Measurements from ENCODE around the gene HNF4A. TPM values are rescaled to one million over a fixed set of nuclear protein-coding genes. Genes with fewer than 3 reads are reported as not detected.
"Not testable (repeated sequence)": the region's sequence is repeated elsewhere in the genome, so short reads cannot be mapped to it uniquely, and the experiment has no call there.

The HNF4A gene
- total RNA-seq, 2 experiments from 2014 or later = not detected

DNA sequence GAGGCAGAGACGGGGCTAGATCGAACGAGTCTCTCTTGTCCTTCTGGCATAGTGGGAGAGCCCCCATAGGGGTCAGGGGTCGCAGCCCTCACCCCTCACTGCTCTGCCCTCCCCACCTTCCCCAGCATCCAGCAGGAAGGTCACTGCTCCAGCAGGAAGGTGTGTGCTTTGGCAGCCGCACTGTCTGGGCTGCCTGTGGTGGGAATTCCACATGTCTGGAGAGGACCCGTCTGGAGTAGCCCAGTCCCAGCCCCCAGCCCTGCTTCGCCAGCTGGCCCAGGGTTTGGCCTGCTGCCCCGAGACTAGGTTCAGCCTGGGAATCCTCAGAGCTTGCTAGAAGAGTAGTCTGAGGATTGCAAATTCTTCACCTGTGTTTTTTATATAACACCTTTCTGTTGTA, 21.2 kb upstream of the HNF4A start:
- Mint-ChIP-seq H3K36me3 (no peaks in the 10 kb centered on the region), H3K4me1 (no peaks in the 10 kb centered on the region), H3K27me3 (peaks cover 10% of the 10 kb centered on the region), H3K4me3 (no peak overlapping the region), H3K27ac (no peak overlapping the region), H3K9me3 (ENCODE audit: low read depth) (no peaks in the 10 kb centered on the region)
- CTCF ChIA-PET = no interaction called here
- ATAC-seq (no peak), DNase-seq (no peak)

DNA sequence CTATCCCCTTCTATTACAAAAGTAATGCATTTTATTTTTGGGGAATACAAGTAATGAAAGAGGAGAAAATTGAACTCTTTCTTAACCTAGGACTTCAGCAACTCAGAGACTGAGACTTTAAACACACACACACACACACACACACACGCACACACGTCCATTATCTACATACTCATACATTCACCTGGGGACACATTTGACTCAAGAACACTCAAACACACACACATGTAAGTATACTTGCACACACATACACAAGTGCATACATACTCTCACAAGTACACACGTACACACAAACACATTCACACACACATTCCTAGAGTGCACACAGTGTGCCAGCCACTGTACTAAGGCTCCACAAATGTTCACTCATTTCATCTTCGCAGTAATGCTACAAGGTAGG, 20.8 kb upstream of the HNF4A start:
- no peaks in the 10 kb centered on the region for H3K9me3 Mint-ChIP-seq (ENCODE audit: low read depth)
- H3K36me3 Mint-ChIP-seq = no peaks in the 10 kb centered on the region
- ATAC-seq (no peak), DNase-seq (no peak)
- CTCF ChIA-PET = no interaction called here
- no peak overlapping the region for H3K4me3 Mint-ChIP-seq
- H3K4me1 Mint-ChIP-seq = no peaks in the 10 kb centered on the region
- H3K27ac Mint-ChIP-seq = no peak overlapping the region
- H3K27me3 Mint-ChIP-seq = peaks cover 10% of the 10 kb centered on the region

DNA sequence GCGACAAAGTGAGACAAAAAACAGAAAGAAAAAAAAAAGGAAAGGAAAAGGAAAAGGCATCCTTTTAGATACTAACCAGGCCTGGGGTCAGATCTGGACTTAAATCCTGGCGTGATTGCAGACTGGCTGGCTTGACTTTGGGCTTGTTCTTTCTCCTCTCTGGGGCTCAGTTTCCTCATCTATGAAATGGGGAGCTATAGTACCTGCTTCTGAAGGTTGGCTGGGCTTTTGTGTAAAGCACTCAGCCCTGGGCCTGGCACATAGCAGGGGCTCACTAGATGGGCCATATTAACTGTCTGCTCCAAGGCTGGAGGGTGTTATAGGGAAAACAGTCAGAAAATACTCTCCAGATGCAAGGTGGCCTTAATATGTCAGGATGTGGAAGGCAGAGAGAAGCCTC, 19.8 kb upstream of the HNF4A start:
- ATAC-seq (no peak), DNase-seq (no peak)
- peaks cover 10% of the 10 kb centered on the region for H3K27me3 Mint-ChIP-seq
- CTCF ChIA-PET = no interaction called here
- no peaks in the 10 kb centered on the region for H3K36me3 Mint-ChIP-seq
- H3K4me1 Mint-ChIP-seq = no peaks in the 10 kb centered on the region
- no peak overlapping the region for H3K4me3 Mint-ChIP-seq
- H3K9me3 Mint-ChIP-seq (ENCODE audit: low read depth) = no peaks in the 10 kb centered on the region
- no peak overlapping the region for H3K27ac Mint-ChIP-seq

DNA sequence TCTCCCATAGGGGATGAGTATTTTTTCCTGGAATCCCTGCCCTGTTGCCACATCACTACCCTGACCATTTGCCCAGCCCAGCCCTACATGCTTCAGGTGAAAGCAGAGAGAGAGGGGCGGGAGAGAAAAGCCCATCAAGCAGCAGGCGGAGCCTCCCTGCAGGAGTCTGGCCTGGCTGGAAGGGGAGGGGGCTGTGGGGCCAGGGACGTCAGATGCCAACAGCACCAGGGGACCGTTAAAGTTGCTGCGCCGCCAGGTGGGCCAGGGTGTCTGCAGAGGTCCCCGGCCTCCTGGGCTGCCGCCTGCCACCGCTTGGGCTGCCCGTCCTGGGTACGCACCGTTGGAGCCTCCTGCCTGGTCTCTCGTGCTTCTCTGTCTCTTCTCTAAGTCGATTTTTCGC, 19.4 kb upstream of the HNF4A start:
- no peak for ATAC-seq
- no peak for DNase-seq
- H3K9me3 Mint-ChIP-seq (ENCODE audit: low read depth) = no peaks in the 10 kb centered on the region
- no peak overlapping the region for H3K4me3 Mint-ChIP-seq
- H3K27me3 Mint-ChIP-seq = peaks cover 10% of the 10 kb centered on the region
- CTCF ChIA-PET = no interaction called here
- H3K4me1 Mint-ChIP-seq = no peaks in the 10 kb centered on the region
- H3K27ac Mint-ChIP-seq = no peak overlapping the region
- no peaks in the 10 kb centered on the region for H3K36me3 Mint-ChIP-seq

DNA sequence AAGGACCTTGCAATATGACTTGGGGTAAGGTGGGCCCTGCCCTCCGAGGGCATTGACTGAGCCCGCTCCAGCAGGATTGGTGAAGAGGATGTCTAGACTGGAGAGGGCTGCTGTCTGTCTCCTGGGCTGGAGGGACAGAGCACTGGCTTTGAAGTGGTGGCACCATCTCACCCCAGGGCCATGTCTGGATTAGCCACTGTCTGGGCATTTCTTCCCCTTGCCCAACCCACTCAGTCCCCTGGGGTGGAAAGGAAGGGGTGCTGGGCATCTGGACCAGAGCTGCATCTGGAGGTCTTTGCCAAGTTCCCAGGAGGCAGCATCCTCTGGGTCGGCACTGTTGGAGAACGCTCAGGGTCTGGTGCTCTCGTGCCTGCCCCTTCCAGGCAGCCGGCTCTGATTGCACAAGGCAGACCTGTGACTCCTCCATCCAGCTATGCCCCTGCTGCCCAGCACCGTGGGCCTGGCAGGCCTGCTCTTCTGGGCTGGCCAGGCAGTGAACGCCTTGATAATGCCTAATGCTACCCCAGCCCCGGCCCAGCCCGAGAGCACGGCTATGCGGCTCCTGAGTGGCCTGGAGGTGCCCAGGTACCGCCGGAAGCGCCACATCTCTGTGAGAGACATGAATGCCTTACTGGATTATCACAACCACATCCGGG, 18.6 kb upstream of the HNF4A start, which contains the start of gene R3HDML:
Gene R3HDML, plus strand, starts transcription at position 319 of the 656 bp plus-strand sequence. Its CDS starts 115 bp downstream, at position 434.
- Mint-ChIP-seq H3K27me3 (peaks cover 7% of the 10 kb centered on the region), H3K4me1 (no peaks in the 10 kb centered on the region), H3K27ac (no peak within 1 kb of the TSS), H3K4me3 (no peak within 1 kb of the TSS), H3K36me3 (no peaks in the 10 kb centered on the region), H3K9me3 (ENCODE audit: low read depth) (no peaks in the 10 kb centered on the region)
- CTCF ChIA-PET = no interaction called here
- no peak for DNase-seq
- ATAC-seq = no peak

DNA sequence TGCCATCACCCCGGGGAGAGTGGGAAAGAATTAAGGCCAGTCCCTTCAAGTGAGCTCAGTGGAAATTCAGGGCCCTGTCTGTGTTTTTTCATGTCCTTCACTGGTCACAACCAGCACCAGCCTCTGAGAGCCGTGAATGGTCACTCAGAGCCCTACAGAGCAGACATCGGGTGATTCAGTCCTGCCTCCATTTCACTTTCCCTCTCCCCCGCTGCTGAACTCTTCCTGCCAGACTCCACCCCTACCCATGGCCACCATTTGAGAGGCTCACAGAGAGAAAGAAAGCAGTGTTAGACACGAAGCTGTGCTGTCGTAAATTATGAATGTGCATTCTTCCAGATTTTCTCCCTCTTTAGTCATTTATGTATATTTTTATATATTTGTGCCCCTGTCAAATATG, 13.3 kb upstream of the HNF4A start:
- Mint-ChIP-seq H3K9me3 (ENCODE audit: low read depth) (no peaks in the 10 kb centered on the region), H3K27me3 (no peaks in the 10 kb centered on the region), H3K4me3 (no peak overlapping the region), H3K4me1 (no peaks in the 10 kb centered on the region), H3K27ac (no peak overlapping the region), H3K36me3 (no peaks in the 10 kb centered on the region)
- CTCF ChIA-PET = no interaction called here
- DNase-seq (no peak), ATAC-seq (no peak)

DNA sequence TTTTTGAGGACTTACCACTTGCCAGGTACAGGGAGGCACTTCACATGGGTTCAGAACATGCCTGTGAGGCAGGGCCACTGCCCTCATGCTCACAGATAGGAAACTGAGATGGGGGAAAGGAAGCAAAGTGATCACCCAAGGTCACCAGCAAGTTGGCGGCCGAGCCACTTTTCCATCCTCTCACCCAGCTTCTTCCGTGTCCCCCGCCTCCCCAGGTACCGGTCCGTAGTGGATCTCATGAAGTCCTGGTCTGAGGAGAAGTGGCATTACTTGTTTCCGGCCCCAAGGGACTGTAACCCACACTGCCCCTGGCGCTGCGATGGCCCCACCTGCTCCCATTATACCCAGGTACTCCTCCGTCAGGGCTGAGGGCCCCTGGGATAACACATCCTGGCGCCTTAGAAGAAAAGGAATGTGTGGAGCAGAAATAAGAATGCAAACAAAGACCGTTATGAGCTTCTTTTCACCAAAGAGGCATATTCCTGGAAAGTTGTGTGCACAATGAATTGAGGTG, 12.3 kb upstream of the HNF4A start:
- Mint-ChIP-seq H3K9me3 (ENCODE audit: low read depth) (no peaks in the 10 kb centered on the region), H3K4me3 (no peak overlapping the region), H3K27ac (no peak overlapping the region), H3K4me1 (no peaks in the 10 kb centered on the region), H3K36me3 (no peaks in the 10 kb centered on the region), H3K27me3 (no peaks in the 10 kb centered on the region)
- DNase-seq (no peak), ATAC-seq (no peak)
- CTCF ChIA-PET = no interaction called here

DNA sequence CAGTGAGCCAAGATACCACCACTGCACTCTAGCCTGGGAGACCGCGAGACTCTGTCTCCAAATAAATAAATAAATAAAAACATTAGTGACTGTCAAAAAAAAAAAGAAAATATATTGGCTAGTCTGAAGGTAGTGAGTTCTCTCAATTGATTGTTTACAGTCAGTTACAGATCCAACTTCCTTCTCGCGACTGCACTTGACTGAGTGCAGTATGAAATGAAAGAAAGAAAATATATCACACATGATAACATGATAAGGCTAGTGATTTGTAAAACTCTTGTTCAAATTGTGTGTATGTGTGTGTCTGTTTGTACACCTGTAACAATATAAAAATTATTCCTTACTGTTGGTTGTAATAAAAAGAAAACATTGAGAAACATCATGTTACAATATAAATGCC, 10.8 kb upstream of the HNF4A start:
- ATAC-seq (no peak), DNase-seq (no peak)
- Mint-ChIP-seq H3K36me3 (no peaks in the 10 kb centered on the region), H3K27me3 (no peaks in the 10 kb centered on the region), H3K4me3 (no peak overlapping the region), H3K4me1 (no peaks in the 10 kb centered on the region), H3K27ac (no peak overlapping the region), H3K9me3 (ENCODE audit: low read depth) (no peaks in the 10 kb centered on the region)
- CTCF ChIA-PET = no interaction called here

DNA sequence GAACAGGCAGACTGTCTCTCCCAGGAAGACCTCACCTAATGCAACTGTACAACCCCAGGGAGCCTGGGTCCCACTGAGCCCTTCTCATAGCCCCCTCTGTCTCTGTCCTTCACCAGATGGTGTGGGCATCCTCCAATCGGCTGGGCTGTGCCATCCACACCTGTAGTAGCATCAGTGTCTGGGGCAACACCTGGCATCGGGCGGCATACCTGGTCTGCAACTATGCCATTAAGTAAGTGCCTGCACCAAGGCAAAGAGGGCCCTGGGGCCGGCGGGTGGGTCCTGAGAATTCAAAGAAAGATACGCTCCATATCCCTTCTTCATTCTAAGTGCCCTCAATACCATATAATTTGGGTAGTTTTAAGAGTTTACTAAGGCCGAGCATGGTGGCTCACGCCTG, 10.4 kb upstream of the HNF4A start:
- CTCF ChIA-PET = no interaction called here
- Mint-ChIP-seq H3K27ac (no peak overlapping the region), H3K4me3 (no peak overlapping the region), H3K27me3 (no peaks in the 10 kb centered on the region), H3K9me3 (ENCODE audit: low read depth) (no peaks in the 10 kb centered on the region), H3K36me3 (no peaks in the 10 kb centered on the region), H3K4me1 (no peaks in the 10 kb centered on the region)
- no peak for ATAC-seq
- DNase-seq = no peak

DNA sequence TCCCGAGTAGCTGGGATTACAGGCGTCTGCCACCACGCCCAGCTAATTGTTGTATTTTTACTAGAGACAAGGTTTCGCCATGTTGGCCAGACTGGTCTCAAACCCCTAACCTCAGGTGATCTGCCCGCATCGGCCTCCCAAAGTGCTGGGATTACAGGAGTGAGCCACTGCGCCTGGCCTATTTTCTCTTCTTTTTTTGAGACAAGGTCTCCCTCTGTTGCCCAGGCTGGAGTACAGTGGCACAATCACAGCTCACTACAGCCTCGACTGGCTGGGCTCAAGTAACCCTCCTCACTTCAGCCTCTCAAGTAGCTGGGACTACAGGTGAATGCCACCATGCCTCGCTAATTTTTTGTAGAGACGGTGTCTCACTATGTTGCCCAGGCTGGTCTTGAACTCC, 9.6 kb upstream of the HNF4A start:
- H3K4me3 Mint-ChIP-seq; H3K27me3 Mint-ChIP-seq; H3K4me1 Mint-ChIP-seq; ATAC-seq; H3K36me3 Mint-ChIP-seq; CTCF ChIA-PET; DNase-seq; H3K9me3 Mint-ChIP-seq (ENCODE audit: low read depth); H3K27ac Mint-ChIP-seq: not testable (repeated sequence)

DNA sequence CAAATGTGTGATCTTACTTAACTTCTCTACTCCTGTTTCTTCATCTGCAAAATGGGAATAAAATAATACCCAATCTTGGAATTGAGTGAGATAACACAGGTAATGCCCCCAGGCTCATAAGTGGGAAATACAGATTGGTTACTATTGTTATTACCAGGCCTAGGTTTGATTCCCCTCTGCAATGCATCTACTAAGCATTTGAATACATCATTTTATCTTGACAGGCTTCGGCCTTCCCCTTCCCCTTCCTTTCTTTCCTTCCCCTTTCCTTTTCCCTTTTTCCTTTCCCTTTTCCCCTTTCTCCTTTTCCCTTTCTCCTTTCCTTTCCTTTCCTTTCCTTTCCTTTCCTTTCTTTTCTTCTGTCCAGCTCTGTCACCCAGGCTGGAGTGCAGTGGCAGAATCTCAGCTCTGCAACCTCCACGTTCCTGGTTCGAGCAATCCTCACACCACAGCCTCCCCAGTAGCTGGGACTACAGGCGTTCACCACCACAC, 7.3 kb upstream of the HNF4A start:
- H3K27ac Mint-ChIP-seq = no peak overlapping the region
- no peaks in the 10 kb centered on the region for H3K36me3 Mint-ChIP-seq
- ATAC-seq = no peak
- no peak overlapping the region for H3K4me3 Mint-ChIP-seq
- H3K4me1 Mint-ChIP-seq = peaks cover 4% of the 10 kb centered on the region
- CTCF ChIA-PET = interaction anchor here (1.5 kb wide), 1 partner anchor 36 kb away, joined by 3 read pairs; no protein-coding TSS in a partner anchor
- DNase-seq = no peak
- peaks cover 4% of the 10 kb centered on the region for H3K27me3 Mint-ChIP-seq
- no peaks in the 10 kb centered on the region for H3K9me3 Mint-ChIP-seq (ENCODE audit: low read depth)

DNA sequence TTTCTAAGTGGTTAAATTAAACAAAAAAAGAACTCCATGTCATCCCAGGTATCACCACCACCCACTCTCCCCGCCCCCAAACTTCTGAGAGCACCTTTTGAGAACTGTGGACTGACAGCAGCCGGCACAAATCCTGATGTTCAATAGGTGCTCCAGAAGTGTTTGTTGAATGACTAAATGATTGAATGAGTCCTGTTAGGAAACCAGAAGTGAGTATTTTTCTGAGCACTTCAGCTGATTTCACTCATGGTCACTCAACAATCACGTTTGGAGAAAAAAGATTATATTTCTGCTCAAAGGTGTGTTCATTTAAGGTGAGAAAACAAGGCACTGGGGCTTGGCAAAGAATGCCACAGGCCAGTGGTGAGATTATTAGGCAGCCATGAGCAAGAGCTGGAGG, 6.2 kb upstream of the HNF4A start:
- no peaks in the 10 kb centered on the region for H3K9me3 Mint-ChIP-seq (ENCODE audit: low read depth)
- no peaks in the 10 kb centered on the region for H3K36me3 Mint-ChIP-seq
- H3K4me1 Mint-ChIP-seq = peaks cover 4% of the 10 kb centered on the region
- no peak overlapping the region for H3K27ac Mint-ChIP-seq
- no peak for ATAC-seq
- CTCF ChIA-PET = no interaction called here
- H3K27me3 Mint-ChIP-seq = peaks cover 4% of the 10 kb centered on the region
- H3K4me3 Mint-ChIP-seq = no peak overlapping the region
- no peak for DNase-seq

DNA sequence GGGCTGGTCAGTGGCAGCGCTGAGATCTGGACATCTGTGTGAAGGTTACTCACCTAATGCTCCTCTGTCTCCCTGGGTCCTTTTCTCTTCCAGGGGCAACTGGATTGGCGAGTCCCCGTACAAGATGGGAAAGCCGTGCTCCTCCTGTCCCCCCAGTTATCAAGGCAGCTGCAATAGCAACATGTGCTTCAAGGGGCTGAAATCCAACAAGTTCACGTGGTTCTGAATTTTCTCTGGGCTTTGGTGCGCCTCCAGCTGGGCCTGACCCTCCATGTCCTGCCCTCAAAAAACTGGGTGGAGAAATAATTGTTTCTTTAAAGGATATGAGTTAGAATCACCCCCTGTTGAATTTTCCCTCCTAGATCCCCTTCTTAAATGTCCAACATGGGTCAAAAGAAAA, 4.9 kb upstream of the HNF4A start:
- peaks cover 4% of the 10 kb centered on the region for H3K27me3 Mint-ChIP-seq
- DNase-seq (no peak), ATAC-seq (no peak)
- H3K9me3 Mint-ChIP-seq (ENCODE audit: low read depth) = no peaks in the 10 kb centered on the region
- H3K36me3 Mint-ChIP-seq = no peaks in the 10 kb centered on the region
- no peak overlapping the region for H3K27ac Mint-ChIP-seq
- peaks cover 4% of the 10 kb centered on the region for H3K4me1 Mint-ChIP-seq
- no peak overlapping the region for H3K4me3 Mint-ChIP-seq
- CTCF ChIA-PET = interaction anchor here (1.2 kb wide), 1 partner anchor 33 kb away, joined by 4 read pairs; no protein-coding TSS in a partner anchor

DNA sequence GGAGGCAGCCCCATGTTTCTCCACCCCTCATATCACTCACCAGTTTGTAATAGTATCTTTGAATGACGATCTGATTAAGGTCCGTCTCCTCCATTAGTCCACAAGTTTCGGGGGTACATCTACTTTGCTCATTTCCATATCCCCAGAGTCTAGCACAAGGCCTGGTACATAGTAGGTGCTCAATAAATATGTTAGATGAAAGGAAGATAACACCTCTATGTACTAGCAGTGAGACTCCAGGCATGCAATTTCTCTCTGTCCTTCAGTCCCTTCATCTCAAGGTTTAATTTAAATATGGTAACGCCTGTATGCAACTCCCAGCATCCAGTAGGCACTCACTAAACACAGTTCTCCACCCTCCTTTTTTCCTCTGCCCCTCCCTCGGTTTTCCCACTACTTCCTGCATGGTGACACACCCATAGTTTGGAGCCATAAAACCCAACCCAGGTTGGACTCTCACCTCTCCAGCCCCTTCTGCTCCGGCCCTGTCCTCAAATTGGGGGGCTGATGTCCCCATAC, 461 bp upstream of the HNF4A start:
- DNase-seq (no peak), ATAC-seq (no peak)
- H3K36me3 Mint-ChIP-seq = no peaks in the 10 kb centered on the region
- CTCF ChIA-PET = no interaction called here
- peaks cover 5% of the 10 kb centered on the region for H3K4me1 Mint-ChIP-seq
- no peaks in the 10 kb centered on the region for H3K9me3 Mint-ChIP-seq (ENCODE audit: low read depth)
- H3K27me3 Mint-ChIP-seq = peaks cover 11% of the 10 kb centered on the region
- H3K4me3 Mint-ChIP-seq = no peak overlapping the region
- H3K27ac Mint-ChIP-seq = no peak overlapping the region

Measured in activated CD8-positive, alpha-beta memory T cell treated with anti-CD3 and anti-CD28 coated beads, Interleukin-2, amount 10 ng/mL, durations not matched to agents 7 days and 5 days (primary cell).